AG08396 (cell line): ENCODE results near the gene HOXA5.

Source experiments
- DNase-seq: peaks from one replicate; pipeline ENCODE4 v3.0.0; 2012; ENCODE audit warnings: low spot score, mixed read lengths

The HOXA5 gene

GRCh38 chr7:27160145-27160545 is 16.7 kb upstream of the HOXA5 start:
- no peak for DNase-seq

- no peak for DNase-seq
These were observed 16.0 kb upstream of the HOXA5 start for GRCh38 chr7:27159266-27160144.

- DNase-seq, result no peak
These were observed 15.2 kb upstream of the HOXA5 start for GRCh38 chr7:27158436-27159265.

GRCh38 chr7:27157702-27158431 is 14.4 kb upstream of the HOXA5 start:
- no peak for DNase-seq

GRCh38 chr7:27156916-27157701 is 13.6 kb upstream of the HOXA5 start:
- no peak for DNase-seq

GRCh38 chr7:27156508-27156898 is 13.0 kb upstream of the HOXA5 start, which contains the start of gene HOXA7:
Gene HOXA7 (minus strand): TSS chr7:27156675. CDS start chr7:27156545, 130 bp downstream.
- peak; percentile 90 for DNase-seq

GRCh38 chr7:27155816-27156507 is 12.5 kb upstream of the HOXA5 start:
- DNase-seq, result peak; percentile 63

- DNase-seq, result no peak
These were observed 11.7 kb upstream of the HOXA5 start for GRCh38 chr7:27154901-27155815.

GRCh38 chr7:27154369-27154768 is 10.9 kb upstream of the HOXA5 start:
- DNase-seq, result no peak

- no peak for DNase-seq
These were observed 10.0 kb upstream of the HOXA5 start for GRCh38 chr7:27153526-27153925.

GRCh38 chr7:27152816-27153442 is 9.4 kb upstream of the HOXA5 start:
- no peak for DNase-seq

- peak; percentile 69 for DNase-seq
These were observed 8.7 kb upstream of the HOXA5 start, which contains the start of gene HOXA3 for GRCh38 chr7:27151931-27152815. Gene HOXA3 (minus strand): TSS chr7:27152583. CDS start chr7:27110640, 41,943 bp downstream.

- DNase-seq, result no peak
These were observed 8.0 kb upstream of the HOXA5 start for GRCh38 chr7:27151341-27151930.

- DNase-seq, result peak; percentile 92
These were observed 7.3 kb upstream of the HOXA5 start for GRCh38 chr7:27150568-27151340.

GRCh38 chr7:27149842-27150567 is 6.5 kb upstream of the HOXA5 start:
- DNase-seq, result no peak
